ENCODE measurements around the gene ACBD7.

Gene ACBD7

DNA sequence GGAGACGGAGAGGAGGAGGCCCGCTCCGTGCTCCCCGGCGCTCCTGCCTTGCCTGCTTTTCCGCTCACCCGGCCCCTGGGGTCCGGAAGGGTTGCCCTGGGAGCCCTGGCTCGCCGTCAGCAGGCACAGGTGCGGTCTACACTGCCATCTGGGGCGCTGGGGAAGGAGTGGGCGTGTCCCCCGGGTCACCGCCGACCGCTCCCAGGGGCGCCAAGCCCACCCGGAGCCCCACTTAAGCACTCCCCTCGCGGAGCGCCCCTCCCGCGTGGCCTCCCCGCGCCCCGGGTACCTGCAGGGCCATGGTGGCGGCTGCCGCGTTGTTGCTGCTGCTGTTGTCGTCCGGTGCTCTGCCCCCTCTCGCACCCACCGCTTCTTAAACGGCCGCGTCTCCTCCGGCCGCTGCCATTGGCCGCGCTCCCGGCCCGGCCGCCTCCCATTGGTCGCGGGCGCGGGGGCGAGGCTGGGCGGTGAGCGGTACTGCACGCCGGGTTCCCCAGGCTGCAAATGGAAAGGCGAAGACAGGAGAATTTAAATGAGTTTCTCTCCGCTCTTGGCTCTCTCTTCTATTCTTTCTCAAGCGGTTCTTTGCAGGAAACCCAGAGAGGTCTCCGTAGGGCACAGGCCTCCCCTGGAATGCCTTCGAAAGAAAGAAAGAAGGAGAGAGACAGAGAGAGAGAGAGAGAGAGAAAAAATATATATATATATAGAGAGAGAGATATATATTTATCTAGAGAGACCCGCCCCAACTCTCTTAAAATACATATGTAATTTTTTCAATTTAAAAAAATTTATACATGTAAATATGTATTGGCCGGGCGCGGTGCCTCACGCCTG, at the start of gene ACBD7:
Gene ACBD7, minus strand, starts transcription at position 349 of the 834 bp plus-strand sequence. Its CDS starts 48 bp downstream, at position 301.
- FAIRE-seq, result no peak

DNA sequence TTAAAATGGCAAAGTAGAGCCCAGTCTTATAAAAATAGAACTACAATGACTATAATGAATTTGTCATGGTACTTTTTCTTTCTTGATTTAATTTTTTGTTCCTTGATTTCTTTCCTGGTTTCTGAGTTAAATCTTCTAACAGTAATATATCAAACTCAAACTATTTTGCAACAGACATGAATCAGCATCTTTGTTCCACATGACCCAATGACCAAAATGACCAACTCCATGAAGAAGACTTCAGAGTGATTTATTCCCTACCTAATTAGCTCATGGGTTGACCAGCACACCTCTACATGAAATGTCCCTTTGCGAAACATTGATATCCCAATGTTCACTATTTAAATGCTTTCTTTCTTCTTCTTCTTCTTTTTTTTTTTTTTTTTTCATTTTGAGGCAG, 49.1 kb upstream of the ACBD7 start:
- no peak for FAIRE-seq

DNA sequence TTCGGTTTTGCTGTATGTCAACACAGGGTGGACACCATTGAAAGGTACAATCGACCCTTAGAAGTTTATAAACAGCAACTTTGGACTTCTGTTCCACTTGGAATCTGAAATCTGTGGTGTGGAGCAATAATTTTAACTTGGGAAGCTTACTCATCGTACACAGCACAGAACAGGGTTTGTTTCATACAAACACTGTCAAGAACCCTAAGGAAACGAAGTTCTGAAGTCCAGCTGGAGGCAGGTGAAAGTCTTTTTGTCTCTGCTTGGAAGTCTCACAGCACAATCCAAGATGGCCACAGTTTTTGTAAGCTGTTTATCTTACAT, 48.4 kb upstream of the ACBD7 start:
- no peak for FAIRE-seq

DNA sequence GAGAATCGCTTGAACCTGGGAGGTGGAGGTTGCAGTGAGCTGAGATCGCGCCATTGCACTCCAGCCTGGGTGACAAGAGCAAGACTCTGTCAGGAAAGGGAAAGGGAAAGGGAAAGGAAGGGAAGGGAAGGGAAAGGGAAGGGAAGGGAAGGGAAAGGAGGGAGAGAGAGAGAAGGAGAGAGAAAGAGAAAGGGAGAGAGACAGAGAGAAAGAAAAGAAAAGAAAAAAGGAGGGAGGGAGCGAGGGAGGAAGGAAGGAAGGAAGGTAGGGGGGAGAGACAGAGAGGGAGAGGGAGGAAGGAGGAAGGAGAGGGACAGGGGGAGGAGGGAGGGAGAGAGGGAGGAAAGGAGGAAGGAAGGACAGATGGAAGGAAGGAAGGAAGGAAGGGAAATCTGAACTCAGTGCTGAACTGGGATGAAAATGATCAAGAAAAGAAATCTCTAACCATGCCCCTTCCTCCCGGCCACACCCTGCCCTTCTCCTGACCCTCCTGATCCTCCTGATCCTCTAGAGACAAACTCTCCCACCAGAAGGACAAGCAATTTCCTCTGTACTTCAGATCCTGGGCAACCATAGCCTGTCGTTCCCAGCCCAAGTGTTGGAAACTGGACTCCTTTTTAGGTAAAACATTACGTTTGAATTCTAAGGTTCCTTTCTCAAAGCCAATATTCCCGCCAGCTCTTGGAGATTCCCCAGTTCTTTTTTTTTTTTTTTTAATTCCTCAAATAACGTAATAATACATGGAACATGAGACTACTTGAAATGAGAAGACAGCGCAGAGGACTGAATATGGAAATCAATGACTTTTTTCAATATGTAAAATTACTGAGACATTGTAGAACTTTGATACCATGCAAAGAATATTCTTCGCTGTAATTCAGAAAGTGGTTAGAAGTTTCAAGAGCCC, 47.8 kb upstream of the ACBD7 start:
- FAIRE-seq, result no peak

DNA sequence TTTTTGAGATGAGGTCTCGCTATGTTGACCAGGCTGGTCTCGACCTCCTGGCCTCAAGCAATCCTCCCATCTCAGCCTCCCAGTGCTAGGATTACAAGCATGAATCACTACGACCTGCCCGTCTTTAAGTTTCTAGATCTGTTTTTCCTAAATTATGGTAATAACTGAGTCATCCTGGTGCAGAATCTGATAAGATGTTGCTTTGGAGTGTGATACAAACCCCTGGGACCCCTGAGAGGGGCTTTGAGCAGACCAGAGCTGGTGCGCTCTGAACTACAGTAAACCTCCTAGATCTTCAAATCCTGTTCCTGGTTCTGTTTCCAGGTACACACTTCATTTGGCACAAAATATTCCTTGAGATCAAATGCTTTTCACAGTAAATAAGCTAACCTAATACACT, 42.8 kb upstream of the ACBD7 start:
- no peak for FAIRE-seq

DNA sequence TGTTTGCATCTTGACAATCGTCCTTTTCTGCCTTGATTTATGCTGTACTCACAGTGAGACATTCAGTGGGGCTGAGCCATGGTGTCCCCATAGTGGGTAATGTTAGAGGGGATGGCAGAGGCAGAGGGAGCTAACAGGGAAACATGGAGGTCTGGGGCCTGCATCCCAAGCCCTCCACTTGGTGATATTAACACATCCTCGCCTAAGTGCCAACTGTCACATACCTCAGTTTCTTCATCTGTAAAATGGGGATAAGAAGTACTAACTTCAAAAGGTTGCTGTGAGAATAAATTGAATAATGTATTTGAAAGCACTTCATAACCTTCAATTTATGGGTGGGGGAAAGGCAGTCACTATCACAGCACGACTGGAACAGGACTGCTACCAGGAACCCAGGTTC, 36.3 kb upstream of the ACBD7 start:
- no peak for FAIRE-seq

DNA sequence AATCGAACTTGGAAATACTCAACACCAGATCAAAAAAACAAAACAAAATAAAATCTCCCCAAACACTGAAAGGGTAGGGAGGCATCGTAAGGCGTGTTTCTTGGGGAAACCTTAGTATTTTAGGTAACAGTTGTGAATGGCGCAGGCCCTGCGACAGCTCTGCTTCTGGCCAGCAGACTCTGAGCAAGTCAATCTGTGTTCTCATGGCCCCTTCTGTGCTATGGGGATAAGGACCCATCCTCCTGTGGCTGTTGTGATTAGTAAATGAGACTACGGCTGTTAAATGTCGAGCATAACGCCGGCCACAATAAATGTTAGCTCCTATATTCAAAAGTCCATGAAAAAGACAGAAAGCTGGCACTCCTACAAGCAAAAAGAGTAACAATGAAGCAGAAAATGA, 35.6 kb upstream of the ACBD7 start:
- no peak for FAIRE-seq

DNA sequence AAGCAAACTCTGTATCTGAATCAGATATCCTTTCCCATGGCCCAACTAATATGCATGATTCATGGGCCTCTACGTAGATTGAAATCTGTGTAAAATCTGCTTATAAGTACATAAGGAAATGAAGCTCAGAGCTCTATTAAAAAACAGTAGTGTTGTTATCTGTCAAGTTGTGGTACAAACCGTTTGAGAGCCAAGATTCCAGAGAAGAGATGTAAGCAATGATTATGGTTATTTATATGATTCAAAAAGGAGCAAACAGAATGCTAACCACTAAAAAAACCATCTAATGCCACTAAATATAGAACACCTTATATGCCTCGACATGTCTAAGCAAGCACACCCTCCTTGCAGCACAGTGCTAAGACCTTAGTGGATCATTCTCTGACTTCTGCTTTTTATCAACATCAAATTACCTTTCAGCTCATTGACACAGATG, 35.2 kb upstream of the ACBD7 start:
- no peak for FAIRE-seq

DNA sequence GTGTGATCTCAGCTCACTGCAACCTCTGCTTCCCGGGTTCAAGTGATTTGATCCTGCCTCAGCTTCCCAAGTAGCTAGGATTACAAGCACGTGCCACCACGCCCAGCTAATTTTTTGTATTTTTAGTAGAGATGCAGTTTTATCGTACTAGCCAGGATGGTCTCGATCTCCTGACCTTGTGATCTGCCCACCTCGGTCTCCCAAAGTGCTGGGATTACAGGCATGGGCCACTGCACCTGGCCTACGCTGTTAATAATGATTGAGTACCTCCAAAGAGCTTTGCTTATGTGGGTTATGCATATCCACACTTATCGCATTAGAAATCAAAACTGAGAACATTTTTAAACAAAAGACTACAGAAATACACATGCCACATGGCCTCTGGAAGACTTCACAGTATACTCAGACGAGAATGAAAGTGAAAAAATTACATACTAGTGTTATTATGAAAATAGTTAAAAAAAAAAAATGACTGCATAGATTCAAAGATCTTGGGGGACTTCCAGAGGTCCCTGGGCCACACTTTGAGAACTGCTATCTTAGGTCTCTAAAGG, 34.0 kb upstream of the ACBD7 start:
- FAIRE-seq, result no peak

DNA sequence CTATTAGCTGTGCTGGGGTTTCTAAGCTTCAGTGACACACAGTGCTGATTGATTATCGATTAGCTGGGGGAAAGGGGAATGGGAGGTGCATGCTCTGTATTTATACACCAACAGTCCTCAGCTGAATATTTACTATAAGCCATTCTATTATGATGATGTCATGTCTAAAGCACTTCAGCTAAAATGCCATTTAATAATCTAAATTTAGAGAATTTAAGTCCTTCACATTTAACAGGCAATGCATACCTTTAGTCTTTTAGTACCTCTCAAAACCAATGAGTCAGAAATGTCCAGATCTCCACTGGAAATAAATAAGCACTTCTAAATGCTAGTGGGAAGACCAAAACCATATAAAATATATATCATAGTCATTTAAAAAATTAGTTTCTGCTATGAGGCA, 33.1 kb upstream of the ACBD7 start:
- no peak for FAIRE-seq

DNA sequence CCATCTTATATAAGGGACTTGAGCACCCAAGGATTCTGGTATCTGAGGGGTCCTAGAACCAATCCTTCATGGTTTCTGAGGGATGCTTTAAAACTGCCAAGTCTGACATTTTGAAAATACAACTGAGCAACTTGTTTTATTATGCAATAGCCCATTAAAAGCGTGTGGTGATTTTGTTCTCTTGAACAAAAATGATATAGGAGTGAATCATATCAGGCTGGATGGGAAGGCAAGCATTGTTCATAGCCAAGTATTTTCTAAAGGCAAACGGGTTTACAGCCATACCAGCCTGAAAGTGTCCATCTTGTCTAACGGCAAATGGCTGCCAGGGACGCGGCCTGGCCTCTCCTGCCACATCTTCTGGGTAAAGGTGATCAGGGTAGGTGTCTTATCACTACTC, 31.9 kb upstream of the ACBD7 start:
- FAIRE-seq, result no peak

DNA sequence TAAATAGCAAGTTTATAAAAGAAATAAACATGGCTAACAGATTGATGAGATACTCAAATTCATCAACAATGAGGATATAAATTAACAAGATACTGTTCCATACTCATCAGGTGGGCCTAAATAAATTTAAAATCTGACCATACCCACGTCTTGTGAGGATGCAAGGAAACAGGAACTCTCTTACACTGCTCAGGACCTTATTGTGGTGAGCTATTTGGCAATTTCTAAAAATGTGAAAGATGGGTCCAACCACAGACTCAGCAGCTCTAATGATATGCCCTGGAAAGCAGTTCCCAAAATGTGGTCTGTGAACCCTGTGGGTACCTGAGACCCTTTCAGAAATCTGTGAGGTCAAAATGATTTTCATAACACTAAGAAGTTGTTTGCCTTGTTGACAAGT, 30.0 kb upstream of the ACBD7 start:
- no peak for FAIRE-seq

DNA sequence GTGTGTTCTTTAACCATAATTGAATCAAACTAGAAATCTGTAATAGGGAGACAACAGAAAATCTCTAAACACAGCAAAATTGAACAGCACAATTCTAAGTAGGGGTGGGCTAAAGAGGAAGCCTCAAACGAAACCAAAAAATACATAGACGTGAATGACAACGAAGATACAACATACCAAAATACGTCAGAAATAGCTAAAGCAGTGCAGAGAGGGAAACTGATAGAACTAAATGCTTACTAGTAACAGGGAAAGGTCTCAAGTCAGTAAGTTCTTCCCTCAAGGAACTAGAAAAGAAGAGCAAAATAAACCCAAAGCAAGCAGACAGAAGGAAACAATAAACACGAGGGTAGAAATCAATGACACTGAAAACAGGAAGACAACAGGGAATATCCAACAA, 27.6 kb upstream of the ACBD7 start:
- FAIRE-seq, result no peak

DNA sequence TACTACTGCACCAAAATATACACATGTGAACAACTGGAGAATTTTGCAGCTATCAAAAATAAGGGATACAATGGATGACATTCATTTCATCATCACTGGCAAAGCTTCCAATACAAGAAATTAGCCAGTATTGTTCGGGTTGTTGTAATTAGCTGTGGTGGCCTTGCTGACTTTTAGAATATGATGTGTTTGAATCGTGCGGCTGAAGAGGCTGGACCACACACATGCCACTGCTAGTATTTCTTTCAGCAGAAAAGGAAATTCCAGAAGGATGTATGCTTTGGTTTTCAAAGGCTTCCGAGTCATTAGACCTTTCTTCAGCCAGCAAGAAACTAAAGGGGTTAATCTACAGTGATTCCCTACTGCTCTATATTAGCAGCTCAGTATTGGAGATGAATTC, 25.2 kb upstream of the ACBD7 start:
- FAIRE-seq, result no peak

DNA sequence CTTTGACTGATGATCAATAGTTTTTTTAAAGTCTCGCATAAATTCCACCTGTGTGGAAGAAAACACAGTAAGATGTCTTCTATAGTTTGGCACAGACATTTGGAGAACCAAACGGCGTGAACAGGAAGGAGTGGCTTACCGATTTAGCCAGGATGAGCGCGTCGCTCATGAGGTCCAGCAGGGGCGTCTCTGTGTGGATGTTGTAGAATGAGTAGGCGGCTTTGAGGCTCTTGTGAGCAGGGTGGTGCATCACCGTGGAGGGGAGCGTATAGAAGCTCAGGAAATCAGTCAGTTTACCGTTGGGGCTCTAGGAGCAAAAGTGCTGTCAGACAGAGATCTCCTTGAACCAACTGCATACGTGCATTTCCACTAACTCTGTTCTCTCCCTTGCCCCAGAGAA, 24.1 kb upstream of the ACBD7 start:
- no peak for FAIRE-seq

DNA sequence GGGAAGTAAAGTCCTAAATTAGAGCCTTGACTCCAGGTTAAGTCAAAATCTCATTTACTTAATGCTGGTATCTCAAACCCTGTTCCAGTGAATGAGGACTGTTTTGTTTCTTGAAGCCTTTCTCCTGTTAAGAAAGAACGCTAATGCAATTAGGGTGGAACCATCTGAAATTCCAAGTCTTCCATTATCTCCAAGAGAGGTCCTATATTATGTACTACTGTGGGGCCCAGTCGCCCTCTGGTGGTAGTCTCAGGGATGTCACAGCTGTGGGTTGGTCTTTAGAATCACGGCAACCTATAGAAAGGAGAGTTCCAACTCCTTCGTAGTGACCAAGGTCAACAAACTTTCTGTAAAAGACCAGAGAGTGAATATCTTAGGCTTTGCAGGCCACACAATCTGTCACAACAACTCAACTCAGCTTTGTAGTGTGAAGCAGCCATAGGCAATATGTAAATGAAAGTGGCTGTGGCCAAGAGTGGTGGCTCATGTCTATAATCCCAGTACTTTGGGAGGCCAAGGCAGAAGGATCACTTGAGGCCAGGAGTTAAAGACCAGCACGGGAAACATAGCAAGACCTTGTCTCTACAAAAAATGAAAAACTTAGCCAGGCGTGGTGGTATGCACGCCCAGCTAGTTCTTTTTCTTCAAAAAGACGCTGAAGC, 17.9 kb upstream of the ACBD7 start:
- no peak for FAIRE-seq

DNA sequence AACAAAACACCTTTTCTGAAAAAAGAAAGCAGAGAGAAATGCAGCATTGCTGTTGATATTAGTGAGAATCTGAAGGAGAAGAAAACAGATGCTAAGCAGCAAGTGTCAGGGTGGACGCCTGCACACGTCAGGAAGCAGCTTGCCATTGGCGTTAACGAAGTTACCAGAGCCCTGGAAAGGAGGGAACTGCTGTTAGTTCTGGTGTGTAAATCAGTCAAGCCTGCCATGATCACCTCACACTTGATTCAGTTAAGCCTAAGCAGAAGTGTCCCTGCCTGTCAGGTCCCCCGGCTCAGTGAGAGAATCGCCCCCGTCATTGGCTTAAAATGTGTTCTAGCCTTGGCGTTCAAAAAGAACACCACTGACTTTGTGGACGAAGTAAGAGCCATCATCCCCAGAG, 14.9 kb upstream of the ACBD7 start:
- no peak for FAIRE-seq

DNA sequence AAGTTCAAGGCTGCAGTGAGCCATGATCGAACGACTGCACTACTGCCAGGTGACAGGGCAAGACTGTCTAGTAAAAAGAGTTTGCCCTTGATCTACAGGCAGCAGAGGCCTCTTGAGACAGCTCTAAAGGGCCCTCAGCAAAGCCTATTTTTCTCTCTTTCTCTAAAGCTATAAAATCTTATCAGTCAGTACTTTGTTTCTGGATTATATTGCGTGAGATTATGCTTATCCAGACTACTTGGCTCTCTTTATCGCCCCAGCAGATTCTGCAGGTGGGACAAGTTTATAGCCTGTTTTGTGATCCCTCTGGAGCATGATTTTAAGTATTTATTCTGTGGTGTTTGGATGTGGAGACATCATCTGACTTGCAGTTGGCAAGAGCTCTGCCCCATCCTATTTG, 11.3 kb upstream of the ACBD7 start:
- no peak for FAIRE-seq

DNA sequence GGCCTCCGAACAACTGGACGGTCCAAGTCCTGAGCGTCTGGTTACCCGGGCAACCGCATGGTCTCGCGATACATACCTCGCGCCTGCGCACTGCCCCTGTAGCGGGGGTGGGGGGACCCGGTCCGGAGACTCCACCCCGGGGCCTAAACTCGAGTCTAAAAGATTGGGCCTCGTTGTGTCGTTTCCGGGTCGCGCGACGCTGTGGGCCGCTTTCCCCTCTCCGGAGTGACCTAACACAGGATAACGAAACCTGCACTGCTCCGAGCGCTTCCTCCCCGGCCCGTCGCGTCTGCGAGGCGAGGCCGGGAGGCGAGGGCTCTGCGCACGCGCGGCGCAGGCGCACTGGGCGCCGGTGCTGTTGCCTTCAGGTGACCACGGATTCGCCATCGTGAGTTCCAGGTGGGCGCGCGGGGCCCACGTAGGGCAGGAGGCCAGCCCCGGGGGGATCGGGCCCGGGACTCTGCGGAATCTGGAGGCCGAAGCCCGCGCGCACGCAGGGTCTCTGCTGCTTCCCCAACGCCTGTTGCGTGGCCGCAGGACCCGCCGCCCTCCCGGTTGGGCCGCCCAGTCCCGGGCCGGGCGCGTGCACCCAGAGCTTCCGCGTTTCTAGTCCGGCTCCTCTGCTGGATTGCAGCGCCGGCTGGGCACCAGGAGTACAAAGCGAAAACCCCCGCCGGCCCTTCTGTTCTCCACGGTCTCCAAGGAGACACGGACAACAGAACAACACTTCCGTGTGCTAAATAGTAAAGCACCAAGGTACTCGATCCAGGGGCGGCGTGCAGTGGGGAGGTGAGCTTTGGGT, 8.6 kb upstream of the ACBD7 start, which contains the start of gene RPP38:
Gene RPP38, plus strand, starts transcription at position 345 of the 802 bp plus-strand sequence. CDS start 5,960 bp downstream, outside the sequence.
- no peak for FAIRE-seq

DNA sequence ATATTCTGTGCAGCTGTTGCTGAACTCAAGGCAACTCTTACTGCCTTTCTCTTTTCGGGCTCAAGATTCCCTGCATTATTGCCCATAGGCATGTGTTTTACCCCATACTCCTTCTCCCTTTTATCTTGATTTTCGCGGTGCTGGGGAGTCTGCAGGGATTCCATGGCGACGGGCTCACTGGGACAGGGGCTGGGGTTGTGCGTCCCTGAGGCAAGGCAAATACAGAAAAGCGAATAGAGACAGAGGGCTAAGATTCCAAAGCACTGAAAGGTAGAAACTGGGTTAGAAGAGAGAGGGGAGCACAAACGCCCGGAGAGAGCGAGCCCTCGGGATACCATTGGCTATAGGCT, 8.1 kb upstream of the ACBD7 start:
- no peak for FAIRE-seq

DNA sequence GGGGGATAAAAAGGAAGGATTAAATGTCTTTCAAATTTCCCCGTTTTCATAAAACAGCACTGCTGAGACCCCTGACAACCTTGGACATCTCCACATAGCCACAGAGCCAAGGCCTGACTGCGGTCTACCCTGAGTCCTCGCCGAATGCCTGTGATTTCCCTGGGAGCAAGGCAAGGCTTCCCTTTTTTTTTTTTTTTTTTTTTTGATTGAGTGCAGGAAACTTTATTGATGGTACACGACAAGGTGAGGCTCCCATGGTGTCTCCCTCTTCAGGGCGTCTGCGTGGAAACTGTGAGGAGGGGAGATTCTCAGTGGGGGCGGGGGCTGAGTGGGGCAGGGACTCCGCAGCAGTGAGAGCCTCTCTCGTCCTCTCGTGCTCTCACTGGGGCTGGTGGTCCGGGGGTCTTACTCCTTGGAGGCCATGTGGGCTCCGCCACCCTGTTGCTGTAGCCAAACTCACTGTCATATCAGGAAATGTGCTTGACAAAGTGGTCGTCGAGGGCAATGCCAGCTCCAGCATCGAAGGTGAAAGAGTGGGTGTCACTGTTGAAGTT, 4.4 kb upstream of the ACBD7 start:
- no peak for FAIRE-seq

DNA sequence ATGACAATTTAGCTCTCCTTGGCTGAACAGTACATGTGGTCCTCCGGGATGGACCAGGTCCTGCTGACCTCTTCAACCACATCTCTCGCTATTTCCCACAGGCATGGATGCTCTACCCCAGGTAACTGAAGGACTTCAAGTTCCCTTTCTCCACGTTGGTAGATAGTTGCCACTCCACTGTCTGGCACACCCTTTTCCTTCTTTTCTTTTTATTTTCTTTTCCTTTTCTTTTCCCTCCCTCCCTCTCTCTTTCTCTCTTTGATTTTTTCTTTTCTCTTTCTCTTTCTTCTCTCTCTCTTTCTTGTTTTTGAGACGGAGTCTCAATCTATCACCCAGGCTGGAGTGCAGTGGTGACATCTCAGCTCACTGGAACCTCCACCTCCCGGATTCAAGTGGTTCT, 2.8 kb upstream of the ACBD7 start:
- no peak for FAIRE-seq
